Measurements from ENCODE around the gene ASIC2.

Gene ASIC2

GRCh38 chr17:33131620-33132019 is 161.5 kb downstream of the ASIC2 start:
- Histone ChIP-seq H3F3A (ENCODE audit: insufficient read depth) (no peaks in the 10 kb centered on the region), H4K20me1 (ENCODE audit: low read depth, low read length) (no peaks in the 10 kb centered on the region), H3K9me2 (replicated peaks; ENCODE audit: insufficient read depth, low read length) (no peaks in the 10 kb centered on the region), H3K4me2 (ENCODE audit: low read depth, low read length, poor library complexity, severe bottlenecking) (no peak overlapping the region), H3K79me2 (ENCODE audit: insufficient read depth, low read length) (no peaks in the 10 kb centered on the region), H3K9ac (ENCODE audit: low read length) (no peak overlapping the region), H3K9me3 (ENCODE audit: insufficient read depth, low read length) (no peaks in the 10 kb centered on the region), H3K27ac (ENCODE audit: low read depth, low read length) (no peak overlapping the region), H3K36me3 (ENCODE audit: low read length) (no peaks in the 10 kb centered on the region), H2AFZ (ENCODE audit: low read depth, low read length, severe bottlenecking) (no peak overlapping the region), H3K27me3 (ENCODE audit: low read length) (no peaks in the 10 kb centered on the region), H3K4me3 (ENCODE audit: insufficient read depth, low read length, poor library complexity, severe bottlenecking) (no peak overlapping the region)
- TF ChIP-seq EZH2phosphoT487 (conservative IDR thresholded peaks at IDR 0.05; ENCODE audit: low read length) (no peak), CTCF (IDR thresholded peaks at IDR 0.05; ENCODE audit: insufficient read depth, low read length, poor library complexity, severe bottlenecking) (no peak)

GRCh38 chr17:33127706-33128105 is 165.4 kb downstream of the ASIC2 start:
- Histone ChIP-seq H2AFZ (ENCODE audit: low read depth, low read length, severe bottlenecking) (no peak overlapping the region), H3K27me3 (ENCODE audit: low read length) (no peaks in the 10 kb centered on the region), H3K4me3 (ENCODE audit: insufficient read depth, low read length, poor library complexity, severe bottlenecking) (no peak overlapping the region), H3F3A (ENCODE audit: insufficient read depth) (no peaks in the 10 kb centered on the region), H4K20me1 (ENCODE audit: low read depth, low read length) (no peaks in the 10 kb centered on the region), H3K79me2 (ENCODE audit: insufficient read depth, low read length) (no peaks in the 10 kb centered on the region), H3K9me2 (replicated peaks; ENCODE audit: insufficient read depth, low read length) (no peaks in the 10 kb centered on the region), H3K4me2 (ENCODE audit: low read depth, low read length, poor library complexity, severe bottlenecking) (no peak overlapping the region), H3K27ac (ENCODE audit: low read depth, low read length) (no peak overlapping the region), H3K9me3 (ENCODE audit: insufficient read depth, low read length) (no peaks in the 10 kb centered on the region), H3K9ac (ENCODE audit: low read length) (no peak overlapping the region), H3K36me3 (ENCODE audit: low read length) (no peaks in the 10 kb centered on the region)
- TF ChIP-seq EZH2phosphoT487 (conservative IDR thresholded peaks at IDR 0.05; ENCODE audit: low read length) (no peak), CTCF (IDR thresholded peaks at IDR 0.05; ENCODE audit: insufficient read depth, low read length, poor library complexity, severe bottlenecking) (no peak)

GRCh38 chr17:33126086-33126485 is 167.0 kb downstream of the ASIC2 start:
- TF ChIP-seq EZH2phosphoT487 (conservative IDR thresholded peaks at IDR 0.05; ENCODE audit: low read length): no peak
- no peak for TF ChIP-seq CTCF (IDR thresholded peaks at IDR 0.05; ENCODE audit: insufficient read depth, low read length, poor library complexity, severe bottlenecking)
- Histone ChIP-seq H3K27ac (ENCODE audit: low read depth, low read length) (no peak overlapping the region), H3K4me2 (ENCODE audit: low read depth, low read length, poor library complexity, severe bottlenecking) (no peak overlapping the region), H3K79me2 (ENCODE audit: insufficient read depth, low read length) (no peaks in the 10 kb centered on the region), H3K4me3 (ENCODE audit: insufficient read depth, low read length, poor library complexity, severe bottlenecking) (no peak overlapping the region), H3K36me3 (ENCODE audit: low read length) (no peaks in the 10 kb centered on the region), H3F3A (ENCODE audit: insufficient read depth) (no peaks in the 10 kb centered on the region), H2AFZ (ENCODE audit: low read depth, low read length, severe bottlenecking) (no peak overlapping the region), H4K20me1 (ENCODE audit: low read depth, low read length) (no peaks in the 10 kb centered on the region), H3K9ac (ENCODE audit: low read length) (no peak overlapping the region), H3K9me3 (ENCODE audit: insufficient read depth, low read length) (no peaks in the 10 kb centered on the region), H3K27me3 (ENCODE audit: low read length) (no peaks in the 10 kb centered on the region), H3K9me2 (replicated peaks; ENCODE audit: insufficient read depth, low read length) (no peaks in the 10 kb centered on the region)

All from SU-DHL-6 (cell line).